WTC11 (cell line): ENCODE data around the gene DNASE1L2.
A peak's percentile ranks its signal among the peaks of the same experiment; 100 is the strongest.

Experiments
- CTCF ChIP-seq: fragments of 200-600 bp; IDR thresholded peaks from 2 replicates; pipeline ENCODE4 v1.8.0; 2022; ENCODE audit warnings: antibody characterized with exemption
- E2F5 ChIP-seq: sonication (generic); formaldehyde crosslinking; IDR thresholded peaks from 2 replicates; pipeline ENCODE4 v1.8.1; 2022; ENCODE audit warnings: mild to moderate bottlenecking, moderate library complexity, missing genetic modification reagents
- ERG ChIP-seq: fragments of 250-450 bp; sonication (Bioruptor Pico); IDR thresholded peaks from 2 replicates; pipeline ENCODE4 v1.8.0; 2021; ENCODE audit warnings: mild to moderate bottlenecking
- ETV6 ChIP-seq: sonication (generic); formaldehyde crosslinking; IDR thresholded peaks from 2 replicates; pipeline ENCODE4 v1.8.1; 2022; ENCODE audit warnings: mild to moderate bottlenecking, missing genetic modification reagents
- FOXK1 ChIP-seq: sonication (generic); formaldehyde crosslinking; IDR thresholded peaks from 2 replicates; pipeline ENCODE4 v1.8.0; 2022; ENCODE audit warnings: mild to moderate bottlenecking, moderate library complexity, missing genetic modification reagents
- MAX ChIP-seq: sonication (generic); formaldehyde crosslinking; IDR thresholded peaks from 2 replicates; pipeline ENCODE4 v1.8.0; 2022; ENCODE audit warnings: mild to moderate bottlenecking, missing genetic modification reagents
- NFYB ChIP-seq: sonication (generic); formaldehyde crosslinking; conservative IDR thresholded peaks from 2 replicates; pipeline ENCODE4 v1.8.0; 2022; ENCODE audit warnings: low read depth, missing genetic modification reagents
- SMAD4 ChIP-seq: sonication (generic); formaldehyde crosslinking; IDR thresholded peaks from 2 replicates; pipeline ENCODE4 v1.8.0; 2022; ENCODE audit warnings: mild to moderate bottlenecking, missing genetic modification reagents
- USF2 ChIP-seq: sonication (generic); formaldehyde crosslinking; IDR thresholded peaks from 2 replicates; pipeline ENCODE4 v1.8.1; 2023; ENCODE audit warnings: mild to moderate bottlenecking, missing genetic modification reagents, moderate library complexity
- ZNF416 ChIP-seq: fragments of 250-450 bp; sonication (Bioruptor Pico); IDR thresholded peaks from 2 replicates; pipeline ENCODE4 v1.9.0; 2021; ENCODE audit warnings: mild to moderate bottlenecking, inconsistent platforms
- ZNF423 ChIP-seq: fragments of 250-450 bp; sonication (Bioruptor Pico); IDR thresholded peaks from 2 replicates; pipeline ENCODE4 v2.1.2; 2022; ENCODE audit warnings: mild to moderate bottlenecking, moderate library complexity

- TF ChIP-seq ZNF423 (no peak), ETV6 (no peak), CTCF (no peak), MAX (CRISPR knock-in tag) (no peak; the same call in 1 of the 2 replicates), NFYB (no peak), ZNF416 (no peak), USF2 (CRISPR knock-in tag) (no peak), FOXK1 (CRISPR knock-in tag) (no peak), ERG (CRISPR knock-in tag) (0 out of 2 replicates have a peak, but pooled peaks have one; percentile 33), SMAD4 (CRISPR knock-in tag) (no peak), E2F5 (CRISPR knock-in tag) (no peak)
These were observed 2.8 kb downstream of the DNASE1L2 start for GRCh38 chr16:2238838-2239675.
